Large intestine (tissue), 3 donors: ENCODE measurements around the gene STK32A. TPM values are rescaled to one million over a fixed set of nuclear protein-coding genes. Genes with fewer than 3 reads are reported as not detected.

Source experiments
- DNase-seq, 2 donors: peaks; one replicate each; pipeline versions ENCODE4 v3.0.0 to v3.0.0-alpha.2; 2013
- H3K27ac ChIP-seq: one replicate; pipeline ENCODE4 v1.5.1; 2013; ENCODE audit warnings: low read length
- H3K27me3 ChIP-seq: 2 replicates; pipeline ENCODE4 v1.6.1; 2013; ENCODE audit warnings: low read length; ENCODE audit not compliant: control insufficient read depth, insufficient read depth
- H3K36me3 ChIP-seq: 2 replicates; pipeline ENCODE4 v1.6.1; 2013; ENCODE audit warnings: low read length; ENCODE audit not compliant: control insufficient read depth, insufficient read depth
- H3K4me1 ChIP-seq: one replicate; pipeline ENCODE4 v1.6.1; 2013; ENCODE audit warnings: low read length; ENCODE audit not compliant: control insufficient read depth, insufficient read depth
- H3K4me3 ChIP-seq: one replicate; pipeline ENCODE4 v1.5.1; 2013; ENCODE audit warnings: low read length
- H3K9me3 ChIP-seq: one replicate; pipeline ENCODE4 v1.6.1; 2013; ENCODE audit warnings: mild to moderate bottlenecking, low read depth, low read length, moderate library complexity; ENCODE audit not compliant: control insufficient read depth
- WGBS: methylation state at CpG from one replicate; pipeline ENCODE4 v1.1.5; 2013; ENCODE audit warnings: low lambda C conversion rate; ENCODE audit not compliant: insufficient coverage; 5-methylcytosine and 5-hydroxymethylcytosine counted together
- polyA plus RNA-seq: library from polyadenylated mRNA; unstranded; fragments of 120-200 nt; gene quantifications from one replicate; pipeline ENCODE4 v1.2.1, GENCODE V29; 2013

The STK32A gene
- polyA plus RNA-seq, 1 donor: 3.3 TPM

GRCh38 chr5:147437161-147437596, 202.4 kb downstream of the STK32A start:
- no peaks in the 10 kb centered on the region for H3K27me3 ChIP-seq
- H3K9me3 ChIP-seq: no peaks in the 10 kb centered on the region
- DNase-seq: no peak
- no peak overlapping the region for H3K4me3 ChIP-seq
- no CpG with 5 or more reads among the region's 6 CpGs for WGBS
- H3K36me3 ChIP-seq: no peaks in the 10 kb centered on the region
- H3K4me1 ChIP-seq: peaks cover 14% of the 10 kb centered on the region
- no peak overlapping the region for H3K27ac ChIP-seq
